Measurements from ENCODE around the gene ZGLP1.

The ZGLP1 gene

DNA sequence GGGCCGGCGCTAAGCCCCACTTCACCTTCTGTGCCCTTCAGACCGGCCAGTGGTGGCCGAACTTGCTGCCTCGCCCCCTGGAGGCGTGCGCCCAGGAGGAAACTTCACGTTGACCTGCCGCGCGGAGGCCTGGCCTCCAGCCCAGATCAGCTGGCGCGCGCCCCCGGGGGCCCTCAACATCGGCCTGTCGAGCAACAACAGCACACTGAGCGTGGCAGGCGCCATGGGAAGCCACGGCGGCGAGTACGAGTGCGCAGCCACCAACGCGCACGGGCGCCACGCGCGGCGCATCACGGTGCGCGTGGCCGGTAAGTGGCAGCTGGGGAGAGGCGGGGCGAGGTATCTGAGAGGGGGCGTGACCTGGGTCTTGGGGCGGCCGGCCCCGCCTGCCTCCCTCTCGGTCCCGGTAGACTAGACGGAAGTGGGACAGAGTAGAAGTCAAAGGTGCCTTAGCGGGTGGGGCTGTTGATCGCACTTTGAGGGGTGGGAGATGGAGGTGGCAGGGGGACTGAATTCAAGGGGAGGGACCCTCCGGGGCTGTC, 14.2 kb downstream of the ZGLP1 start:
- ChIA-PET CTCF (no interaction called here), POLR2A (ENCODE audit: low non-redundant PET) (no interaction called here)
- no peak for DNase-seq (ENCODE audit: low spot score)
- no peak overlapping the region for H3K27ac ChIP-seq
- no peak for TF ChIP-seq CTCF (conservative IDR thresholded peaks at IDR 0.05; ENCODE audit: low read depth)

- H3K27ac ChIP-seq = no peak overlapping the region
- CTCF ChIA-PET = no interaction called here
- POLR2A ChIA-PET (ENCODE audit: low non-redundant PET) = no interaction called here
- TF ChIP-seq CTCF (conservative IDR thresholded peaks at IDR 0.05; ENCODE audit: low read depth) = no peak
- DNase-seq (ENCODE audit: low spot score) = no peak
These were observed 15.3 kb downstream of the ZGLP1 start for GRCh38 chr19:10294368-10294697.

DNA sequence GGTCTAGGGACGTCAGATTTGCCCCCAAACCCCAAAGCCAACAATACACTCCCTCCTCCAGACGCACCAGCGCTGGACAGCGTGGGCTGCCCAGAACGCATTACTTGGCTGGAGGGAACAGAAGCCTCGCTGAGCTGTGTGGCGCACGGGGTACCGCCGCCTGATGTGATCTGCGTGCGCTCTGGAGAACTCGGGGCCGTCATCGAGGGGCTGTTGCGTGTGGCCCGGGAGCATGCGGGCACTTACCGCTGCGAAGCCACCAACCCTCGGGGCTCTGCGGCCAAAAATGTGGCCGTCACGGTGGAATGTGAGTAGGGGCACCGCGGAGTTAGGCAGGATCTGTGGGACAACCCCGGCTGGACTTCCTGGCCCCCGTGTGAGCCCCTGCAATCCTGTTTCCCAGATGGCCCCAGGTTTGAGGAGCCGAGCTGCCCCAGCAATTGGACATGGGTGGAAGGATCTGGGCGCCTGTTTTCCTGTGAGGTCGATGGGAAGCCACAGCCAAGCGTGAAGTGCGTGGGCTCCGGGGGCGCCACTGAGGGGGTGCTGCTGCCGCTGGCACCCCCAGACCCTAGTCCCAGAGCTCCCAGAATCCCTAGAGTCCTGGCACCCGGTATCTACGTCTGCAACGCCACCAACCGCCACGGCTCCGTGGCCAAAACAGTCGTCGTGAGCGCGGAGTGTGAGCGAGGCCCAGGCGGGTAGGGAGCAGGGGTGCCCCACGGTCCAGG, 15.8 kb downstream of the ZGLP1 start:
- POLR2A ChIA-PET (ENCODE audit: low non-redundant PET) = no interaction called here
- DNase-seq (ENCODE audit: low spot score) = no peak
- CTCF ChIA-PET = no interaction called here
- H3K27ac ChIP-seq = no peak overlapping the region
- no peak for TF ChIP-seq CTCF (conservative IDR thresholded peaks at IDR 0.05; ENCODE audit: low read depth)

DNA sequence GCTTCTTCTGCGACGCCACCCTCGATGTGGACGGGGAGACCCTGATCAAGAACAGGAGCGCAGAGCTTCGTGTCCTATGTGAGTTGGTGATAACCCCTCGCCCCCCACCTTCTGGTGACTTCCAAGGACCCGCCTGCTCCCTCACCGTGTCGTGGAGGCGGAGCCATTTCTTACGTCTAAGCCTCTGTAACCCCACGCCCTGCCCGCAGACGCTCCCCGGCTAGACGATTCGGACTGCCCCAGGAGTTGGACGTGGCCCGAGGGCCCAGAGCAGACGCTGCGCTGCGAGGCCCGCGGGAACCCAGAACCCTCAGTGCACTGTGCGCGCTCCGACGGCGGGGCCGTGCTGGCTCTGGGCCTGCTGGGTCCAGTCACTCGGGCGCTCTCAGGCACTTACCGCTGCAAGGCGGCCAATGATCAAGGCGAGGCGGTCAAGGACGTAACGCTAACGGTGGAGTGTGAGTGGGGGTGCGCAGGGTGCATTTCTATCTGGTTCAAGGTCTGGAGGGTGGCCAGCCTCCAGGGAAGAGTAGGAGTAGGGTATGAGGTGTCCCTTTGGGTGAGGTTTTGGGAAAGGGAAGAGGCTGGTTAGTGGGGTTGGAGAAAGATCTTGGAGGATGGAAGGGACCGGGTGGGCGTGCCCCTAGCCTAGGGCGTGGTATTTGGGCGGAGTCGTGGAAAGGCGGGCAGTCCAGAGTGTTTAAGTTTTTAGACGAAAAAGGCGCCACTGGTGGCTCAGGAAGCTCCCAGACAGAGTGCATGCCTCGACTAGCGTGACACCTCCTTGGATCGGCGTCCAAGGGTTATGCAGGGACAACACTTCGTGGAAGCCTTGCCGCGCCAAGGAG, 16.6 kb downstream of the ZGLP1 start:
- no peak for DNase-seq (ENCODE audit: low spot score)
- POLR2A ChIA-PET (ENCODE audit: low non-redundant PET) = no interaction called here
- no peak for TF ChIP-seq CTCF (conservative IDR thresholded peaks at IDR 0.05; ENCODE audit: low read depth)
- CTCF ChIA-PET = no interaction called here
- H3K27ac ChIP-seq = peak overlapping the region; percentile 93

DNA sequence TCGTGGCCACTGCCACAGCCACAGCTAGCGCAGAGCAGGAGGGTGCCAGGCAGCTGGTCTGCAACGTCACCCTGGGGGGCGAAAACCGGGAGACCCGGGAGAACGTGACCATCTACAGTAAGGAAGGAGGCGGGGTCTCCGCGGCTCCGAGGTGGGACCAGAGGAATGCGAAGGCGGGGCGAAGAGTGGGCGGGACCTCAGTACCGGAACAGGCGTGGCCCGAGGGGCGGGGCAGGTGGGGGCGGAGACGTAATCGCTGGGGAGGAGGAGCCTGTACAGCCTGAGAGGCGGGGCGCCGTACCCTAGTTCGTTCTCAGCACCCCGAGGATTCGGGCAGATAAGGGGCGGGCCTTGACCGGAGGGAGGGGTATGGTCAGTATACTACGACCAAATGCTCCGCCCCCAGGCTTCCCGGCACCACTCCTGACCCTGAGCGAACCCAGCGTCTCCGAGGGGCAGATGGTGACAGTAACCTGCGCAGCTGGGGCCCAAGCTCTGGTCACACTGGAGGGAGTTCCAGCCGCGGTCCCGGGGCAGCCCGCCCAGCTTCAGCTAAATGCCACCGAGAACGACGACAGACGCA, 17.3 kb downstream of the ZGLP1 start:
- DNase-seq (ENCODE audit: low spot score) = peak; percentile 85
- TF ChIP-seq CTCF (conservative IDR thresholded peaks at IDR 0.05; ENCODE audit: low read depth) = no peak
- peak overlapping the region; percentile 93 for H3K27ac ChIP-seq
- ChIA-PET POLR2A (ENCODE audit: low non-redundant PET) (interaction anchor here (0.6 kb wide), 1 partner anchor 39 kb away, joined by 6 read pairs; no protein-coding TSS in a partner anchor), CTCF (interaction anchor here (0.8 to 1.3 kb wide), 2 partner anchors 96 to 98 kb away, joined by 4 to 6 read pairs; no protein-coding TSS in a partner anchor)

- no peak for TF ChIP-seq CTCF (conservative IDR thresholded peaks at IDR 0.05; ENCODE audit: low read depth)
- ChIA-PET CTCF (interaction anchor here (0.8 to 1.3 kb wide), 3 partner anchors 93 to 99 kb away, joined by 3 to 6 read pairs (median 4); no protein-coding TSS in a partner anchor), POLR2A (ENCODE audit: low non-redundant PET) (interaction anchor here (0.6 kb wide), 1 partner anchor 40 kb away, joined by 6 read pairs; no protein-coding TSS in a partner anchor)
- no peak for DNase-seq (ENCODE audit: low spot score)
- peak overlapping the region; percentile 93 for H3K27ac ChIP-seq
These were observed 17.9 kb downstream of the ZGLP1 start for GRCh38 chr19:10291554-10292205.

Data from RWPE1 (cell line).